ENCODE measurements around the gene PNPLA3.

The PNPLA3 gene

GRCh38 chr22:43923631-43924464 is at the start of gene PNPLA3:
PNPLA3 (plus strand) TSS chr22:43923805; CDS start chr22:43923912, 107 bp downstream.
- Mint-ChIP-seq H3K27me3 (peaks cover 73% of the 10 kb centered on the region), H3K4me1 (peaks cover 14% of the 10 kb centered on the region), H3K27ac (no peak within 1 kb of the TSS), H3K36me3 (no peaks in the 10 kb centered on the region), H3K4me3 (peak within 1 kb of the TSS; percentile 81), H3K9me3 (no peaks in the 10 kb centered on the region)
- peak; percentile 77 for ATAC-seq

GRCh38 chr22:43876866-43877509 is 46.6 kb upstream of the PNPLA3 start:
- H3K36me3 Mint-ChIP-seq, result no peaks in the 10 kb centered on the region
- H3K4me3 Mint-ChIP-seq, result no peak overlapping the region
- peaks cover 80% of the 10 kb centered on the region for H3K27me3 Mint-ChIP-seq
- ATAC-seq, result no peak
- no peak overlapping the region for H3K27ac Mint-ChIP-seq
- no peaks in the 10 kb centered on the region for H3K9me3 Mint-ChIP-seq
- no peaks in the 10 kb centered on the region for H3K4me1 Mint-ChIP-seq

DNA sequence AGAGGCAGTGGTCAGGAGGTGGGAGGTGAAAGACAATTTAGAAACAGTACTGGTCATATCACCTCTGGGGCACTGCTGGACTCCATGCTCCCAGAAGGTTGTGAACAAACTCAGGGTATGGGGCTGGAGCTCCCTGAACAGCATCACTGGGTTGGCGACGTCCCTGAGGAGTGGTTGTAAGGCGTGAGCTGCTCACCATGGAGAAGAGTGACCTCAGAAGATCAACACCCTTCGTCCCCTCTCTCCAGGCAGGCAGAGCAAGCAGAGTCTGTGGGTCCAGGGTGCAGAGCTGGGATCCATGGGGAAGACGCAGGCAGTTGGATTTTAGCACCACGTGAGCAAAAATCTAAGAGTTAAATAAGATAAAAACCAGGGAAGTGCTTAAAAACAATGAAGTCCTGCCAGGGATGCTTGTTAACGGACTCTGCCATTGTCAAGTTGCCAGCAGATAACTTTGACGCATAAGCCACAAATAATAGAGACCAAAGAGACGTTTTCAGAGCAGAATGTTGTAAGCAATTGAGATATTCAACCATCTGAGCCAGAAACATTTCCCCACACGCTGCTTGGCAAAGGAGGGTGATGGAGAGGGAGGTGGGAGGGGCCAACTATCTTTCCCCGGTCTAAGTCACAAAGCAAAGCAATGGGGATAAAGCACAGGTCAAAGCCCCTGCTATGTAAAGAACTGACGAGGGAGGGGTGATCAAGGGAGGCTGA is 45.4 kb upstream of the PNPLA3 start:
- Mint-ChIP-seq H3K36me3 (no peaks in the 10 kb centered on the region), H3K27ac (no peak overlapping the region), H3K27me3 (peaks cover 88% of the 10 kb centered on the region), H3K4me3 (no peak overlapping the region), H3K9me3 (no peaks in the 10 kb centered on the region), H3K4me1 (peaks cover 5% of the 10 kb centered on the region)
- no peak for ATAC-seq

- H3K4me3 Mint-ChIP-seq, result no peak overlapping the region
- H3K4me1 Mint-ChIP-seq, result peaks cover 13% of the 10 kb centered on the region
- no peak for ATAC-seq
- peaks cover 88% of the 10 kb centered on the region for H3K27me3 Mint-ChIP-seq
- no peaks in the 10 kb centered on the region for H3K36me3 Mint-ChIP-seq
- no peaks in the 10 kb centered on the region for H3K9me3 Mint-ChIP-seq
- H3K27ac Mint-ChIP-seq, result no peak overlapping the region
These were observed 44.6 kb upstream of the PNPLA3 start for GRCh38 chr22:43878831-43879550.

DNA sequence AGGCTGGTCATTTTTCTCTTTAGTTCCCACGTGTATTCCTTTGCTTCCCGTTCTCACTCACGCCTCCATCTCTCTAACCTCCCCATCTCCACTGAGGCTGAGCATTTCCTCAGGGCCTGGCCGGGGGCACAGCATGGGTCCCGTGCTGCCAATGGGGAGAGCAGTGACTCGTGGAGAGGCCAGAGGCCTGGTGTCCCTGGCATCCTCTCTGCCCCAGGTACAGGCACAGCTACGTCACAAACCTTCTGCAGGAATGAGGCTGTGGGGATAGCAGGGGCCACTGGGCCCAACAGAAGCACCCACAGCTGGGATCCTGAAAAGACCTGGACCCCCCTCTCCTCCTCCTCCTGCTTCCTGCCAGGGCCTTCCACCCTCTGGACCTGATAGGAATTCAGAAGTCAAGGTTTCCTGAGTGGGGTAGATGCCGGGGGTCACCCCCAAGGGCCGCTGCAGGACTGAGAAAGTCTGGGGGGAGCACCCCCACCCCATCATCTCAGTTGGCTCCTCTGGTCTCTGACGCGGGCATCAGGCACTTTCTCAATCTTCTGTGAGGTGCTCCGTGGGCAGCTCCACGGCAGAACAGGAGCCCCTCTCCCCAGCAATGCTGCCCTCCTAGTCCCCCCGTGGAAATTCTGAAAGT is 43.6 kb upstream of the PNPLA3 start:
- Mint-ChIP-seq H3K27me3 (peaks cover 83% of the 10 kb centered on the region), H3K4me3 (no peak overlapping the region), H3K9me3 (no peaks in the 10 kb centered on the region), H3K27ac (no peak overlapping the region), H3K36me3 (no peaks in the 10 kb centered on the region), H3K4me1 (peaks cover 23% of the 10 kb centered on the region)
- ATAC-seq, result no peak

DNA sequence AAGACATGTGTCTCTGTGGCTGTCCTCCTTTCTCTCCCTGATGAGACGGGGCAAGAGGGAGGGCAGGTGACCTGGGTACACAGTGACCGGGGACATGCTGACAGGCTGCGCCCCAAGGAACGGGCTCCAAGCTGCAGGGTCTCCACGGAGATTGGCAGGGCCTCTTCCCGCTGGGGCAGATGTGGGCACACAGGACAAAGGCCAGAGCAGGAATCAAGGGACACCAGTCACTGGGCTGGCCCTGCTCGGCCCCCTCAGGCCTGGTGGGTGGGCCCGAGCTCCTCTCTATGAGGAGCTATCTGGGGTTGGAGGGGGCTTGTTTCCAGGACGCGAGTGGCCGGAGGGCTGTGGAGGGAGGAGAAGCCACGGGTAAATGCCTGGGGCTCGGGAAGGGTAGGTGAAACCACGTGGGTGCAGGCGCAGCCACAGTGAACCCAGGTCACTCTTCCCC is 43.0 kb upstream of the PNPLA3 start:
- peaks cover 3% of the 10 kb centered on the region for H3K9me3 Mint-ChIP-seq
- no peaks in the 10 kb centered on the region for H3K36me3 Mint-ChIP-seq
- H3K27me3 Mint-ChIP-seq, result peaks cover 83% of the 10 kb centered on the region
- H3K4me3 Mint-ChIP-seq, result no peak overlapping the region
- peaks cover 29% of the 10 kb centered on the region for H3K4me1 Mint-ChIP-seq
- ATAC-seq, result no peak
- H3K27ac Mint-ChIP-seq, result no peak overlapping the region

DNA sequence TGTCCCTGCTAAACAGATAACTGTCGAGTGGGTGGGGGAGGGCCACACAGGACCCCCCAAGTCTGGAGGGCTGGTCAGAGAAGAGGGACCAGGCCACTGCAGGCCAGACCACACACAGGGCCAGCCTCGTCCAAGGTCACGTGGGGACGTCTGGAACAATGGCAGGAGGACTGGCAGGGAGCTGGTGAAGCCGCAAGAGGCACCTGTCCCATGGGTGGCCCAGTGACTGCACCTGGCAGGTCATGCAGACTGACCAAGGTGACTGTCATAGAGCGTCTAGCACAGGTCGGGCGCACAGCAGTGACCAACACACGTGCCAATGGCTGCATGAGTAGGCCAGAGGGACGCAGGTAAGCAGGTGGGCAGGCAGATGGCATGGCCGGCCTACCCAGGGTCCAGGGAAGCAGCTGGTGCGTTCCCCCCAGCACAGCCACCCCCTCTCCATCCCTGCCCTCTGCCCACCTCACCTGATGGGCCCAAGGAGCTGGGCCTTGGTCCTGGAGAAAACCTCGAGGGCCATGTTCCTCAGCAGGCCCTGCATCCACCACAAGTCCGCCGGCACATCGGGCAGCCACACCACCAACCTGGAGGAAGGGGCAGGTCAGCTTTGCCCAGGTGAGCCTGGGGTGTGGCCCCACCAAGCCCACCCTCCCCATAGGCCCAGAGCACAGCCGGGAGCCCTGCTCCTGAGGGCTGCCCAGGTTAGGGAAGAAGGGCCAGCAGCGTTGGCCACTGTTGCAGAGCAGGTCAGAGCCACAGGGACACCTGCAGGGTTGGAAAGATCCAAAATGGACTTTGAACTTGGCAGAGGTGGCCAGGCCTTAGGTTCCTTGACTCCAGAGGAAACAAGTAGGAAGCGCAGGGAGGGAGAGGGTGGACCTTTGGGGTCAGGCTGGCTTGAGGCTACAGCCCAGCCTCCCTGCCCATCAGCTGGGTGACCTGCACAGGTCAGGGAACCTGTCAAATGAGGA is 42.2 kb upstream of the PNPLA3 start:
- H3K27ac Mint-ChIP-seq, result no peak overlapping the region
- peaks cover 4% of the 10 kb centered on the region for H3K9me3 Mint-ChIP-seq
- H3K4me3 Mint-ChIP-seq, result no peak overlapping the region
- H3K4me1 Mint-ChIP-seq, result peaks cover 30% of the 10 kb centered on the region
- H3K36me3 Mint-ChIP-seq, result no peaks in the 10 kb centered on the region
- H3K27me3 Mint-ChIP-seq, result peaks cover 83% of the 10 kb centered on the region
- ATAC-seq, result no peak

DNA sequence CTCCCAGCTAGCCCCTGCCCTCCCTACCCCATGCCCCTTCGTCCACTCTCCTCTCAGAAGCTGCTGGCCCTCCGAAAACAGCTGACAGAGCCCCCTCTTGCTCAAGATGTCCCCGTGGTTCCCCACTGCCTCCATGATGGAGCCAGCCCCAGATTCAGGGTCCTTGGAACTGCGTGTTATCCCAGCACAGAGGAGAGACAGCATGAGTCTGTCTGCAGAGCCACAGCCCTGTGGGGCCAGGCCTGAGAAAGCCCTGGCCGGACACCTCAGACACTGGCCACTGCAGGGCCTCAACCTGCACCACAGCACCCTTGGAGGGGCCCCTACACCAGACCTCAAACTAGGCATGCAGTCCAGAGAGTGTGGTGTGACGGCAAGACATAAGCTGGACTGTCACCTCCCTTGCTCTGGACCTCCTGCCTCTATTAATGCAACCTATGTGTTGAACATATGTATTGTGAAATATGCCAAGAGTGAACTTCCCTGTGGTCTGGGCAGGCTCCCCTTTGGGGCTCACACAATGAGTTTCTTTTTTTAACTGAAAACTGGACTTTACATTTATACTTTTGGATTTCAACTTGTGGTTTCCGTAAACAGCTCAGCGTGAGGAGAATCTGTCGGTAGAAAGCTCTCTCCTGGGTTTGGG is 41.4 kb upstream of the PNPLA3 start:
- peaks cover 83% of the 10 kb centered on the region for H3K27me3 Mint-ChIP-seq
- H3K9me3 Mint-ChIP-seq, result peaks cover 4% of the 10 kb centered on the region

DNA sequence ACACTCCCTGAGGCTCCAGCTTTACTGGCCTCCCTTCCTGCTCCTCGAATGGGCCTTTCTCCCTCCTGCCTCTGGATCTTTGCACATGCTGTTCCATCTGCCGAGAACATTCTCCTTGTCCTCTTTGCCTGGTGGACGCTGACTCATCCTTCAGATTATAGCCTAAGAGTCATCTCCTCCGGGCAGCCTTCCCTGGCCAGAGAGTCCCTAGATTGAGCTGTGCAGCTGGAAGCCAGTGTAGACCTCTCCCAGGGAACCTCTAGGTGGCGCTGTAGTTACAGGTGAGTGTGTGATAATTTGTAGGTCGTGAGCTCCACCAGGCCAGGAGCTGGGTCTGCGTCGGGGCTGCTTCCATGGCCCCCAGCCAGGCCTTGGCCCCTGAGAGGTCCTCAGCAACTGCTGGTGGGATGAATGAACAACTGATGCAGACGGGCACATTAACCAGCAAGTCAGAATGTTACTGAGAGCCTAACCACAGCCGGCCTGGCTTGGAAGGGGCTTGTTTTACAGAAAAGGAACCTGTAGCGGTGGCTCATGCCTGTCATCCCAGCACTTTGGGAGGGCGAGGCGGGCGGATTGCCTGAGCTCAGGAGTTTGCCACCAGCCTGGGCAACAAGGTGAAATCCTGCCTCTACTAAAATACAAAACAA is 40.5 kb upstream of the PNPLA3 start:
- H3K9me3 Mint-ChIP-seq, result peaks cover 4% of the 10 kb centered on the region
- H3K4me3 Mint-ChIP-seq, result no peak overlapping the region
- peaks cover 83% of the 10 kb centered on the region for H3K27me3 Mint-ChIP-seq
- H3K27ac Mint-ChIP-seq, result no peak overlapping the region
- H3K4me1 Mint-ChIP-seq, result peaks cover 30% of the 10 kb centered on the region
- no peaks in the 10 kb centered on the region for H3K36me3 Mint-ChIP-seq
- peak; percentile 32 for ATAC-seq

More for the DNA sequence above, 41.4 kb upstream of the PNPLA3 start:
- Mint-ChIP-seq H3K4me1 (peaks cover 30% of the 10 kb centered on the region), H3K36me3 (no peaks in the 10 kb centered on the region), H3K27ac (no peak overlapping the region), H3K4me3 (no peak overlapping the region)
- ATAC-seq, result no peak

GRCh38 chr22:43883719-43884415 is 39.7 kb upstream of the PNPLA3 start:
- Mint-ChIP-seq H3K27ac (no peak overlapping the region), H3K9me3 (peaks cover 4% of the 10 kb centered on the region), H3K27me3 (peaks cover 83% of the 10 kb centered on the region), H3K4me1 (peaks cover 30% of the 10 kb centered on the region), H3K4me3 (no peak overlapping the region), H3K36me3 (no peaks in the 10 kb centered on the region)
- no peak for ATAC-seq

DNA sequence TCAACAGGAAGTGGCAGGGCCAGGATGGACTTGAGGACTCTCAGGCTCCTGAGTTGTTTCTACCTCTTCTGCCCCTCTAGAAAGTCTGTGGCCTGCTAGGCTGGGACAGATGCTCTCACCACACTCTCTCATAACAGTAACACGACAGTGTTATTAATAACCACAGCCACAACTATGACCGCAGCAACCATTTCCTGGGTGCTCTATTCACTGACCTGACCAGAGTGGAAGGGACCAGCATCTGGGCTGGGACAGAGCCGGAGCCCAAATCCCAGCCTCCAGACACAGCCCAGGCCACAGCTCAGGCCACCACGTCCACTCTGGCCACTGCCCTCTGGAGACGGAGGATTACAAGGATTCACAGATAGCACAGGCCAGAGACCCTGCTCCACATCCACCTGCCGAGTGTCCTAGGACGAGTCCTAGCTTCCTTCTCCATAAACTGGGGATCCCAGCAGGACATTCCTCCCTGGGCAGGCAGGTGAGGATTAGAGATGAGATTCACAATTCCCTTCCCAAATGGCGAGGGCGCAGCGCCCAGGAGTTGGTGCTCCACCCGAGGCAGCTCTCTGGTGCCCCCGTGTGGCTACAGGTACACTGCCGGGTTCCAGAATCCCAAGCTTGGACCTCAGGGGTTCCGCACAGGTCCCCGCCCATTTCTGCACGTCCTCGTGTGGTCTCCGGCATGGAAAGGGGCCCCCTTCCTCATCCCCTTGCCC is 38.8 kb upstream of the PNPLA3 start:
- Mint-ChIP-seq H3K36me3 (no peaks in the 10 kb centered on the region), H3K9me3 (peaks cover 4% of the 10 kb centered on the region), H3K27ac (no peak overlapping the region), H3K27me3 (peaks cover 83% of the 10 kb centered on the region), H3K4me1 (peaks cover 30% of the 10 kb centered on the region), H3K4me3 (peak overlapping the region; percentile 27)
- peak; percentile 68 for ATAC-seq

GRCh38 chr22:43885319-43885671 is 38.3 kb upstream of the PNPLA3 start:
- no peaks in the 10 kb centered on the region for H3K36me3 Mint-ChIP-seq
- peaks cover 78% of the 10 kb centered on the region for H3K27me3 Mint-ChIP-seq
- ATAC-seq, result no peak
- peak overlapping the region; percentile 18 for H3K4me3 Mint-ChIP-seq
- peaks cover 4% of the 10 kb centered on the region for H3K9me3 Mint-ChIP-seq
- no peak overlapping the region for H3K27ac Mint-ChIP-seq
- peaks cover 30% of the 10 kb centered on the region for H3K4me1 Mint-ChIP-seq

All from stimulated activated memory B cell treated with anti-CD40 and anti-IgM and Interleukin-4, amounts not matched to agents 10 μg/mL and 1 μg/mL and 100 μg/mL, for 72 hours (primary cell).